ENCODE results near the gene XPNPEP1.

XPNPEP1 gene

DNA sequence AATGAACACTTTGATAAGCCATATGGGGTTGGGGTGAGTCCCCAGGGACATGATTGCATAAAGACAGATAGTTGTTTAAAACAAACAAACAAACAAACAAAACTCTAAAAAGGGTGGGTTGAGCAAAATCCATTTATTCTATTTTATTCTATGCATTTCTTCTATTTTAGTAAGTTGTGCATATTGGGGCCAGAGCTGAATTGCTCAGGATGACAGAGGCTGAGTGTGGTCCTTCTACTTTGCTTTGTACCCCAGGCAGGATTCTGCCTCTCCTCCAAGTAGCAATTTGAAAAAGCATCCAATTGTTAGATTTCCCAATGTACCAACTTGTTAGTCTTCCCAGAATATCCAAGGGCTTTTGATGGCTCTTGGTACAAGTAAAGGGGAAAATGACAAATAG is 29.2 kb upstream of the XPNPEP1 start:
- no peak overlapping the region for H3K4me3 ChIP-seq (ENCODE audit: low read depth, low read length)

DNA sequence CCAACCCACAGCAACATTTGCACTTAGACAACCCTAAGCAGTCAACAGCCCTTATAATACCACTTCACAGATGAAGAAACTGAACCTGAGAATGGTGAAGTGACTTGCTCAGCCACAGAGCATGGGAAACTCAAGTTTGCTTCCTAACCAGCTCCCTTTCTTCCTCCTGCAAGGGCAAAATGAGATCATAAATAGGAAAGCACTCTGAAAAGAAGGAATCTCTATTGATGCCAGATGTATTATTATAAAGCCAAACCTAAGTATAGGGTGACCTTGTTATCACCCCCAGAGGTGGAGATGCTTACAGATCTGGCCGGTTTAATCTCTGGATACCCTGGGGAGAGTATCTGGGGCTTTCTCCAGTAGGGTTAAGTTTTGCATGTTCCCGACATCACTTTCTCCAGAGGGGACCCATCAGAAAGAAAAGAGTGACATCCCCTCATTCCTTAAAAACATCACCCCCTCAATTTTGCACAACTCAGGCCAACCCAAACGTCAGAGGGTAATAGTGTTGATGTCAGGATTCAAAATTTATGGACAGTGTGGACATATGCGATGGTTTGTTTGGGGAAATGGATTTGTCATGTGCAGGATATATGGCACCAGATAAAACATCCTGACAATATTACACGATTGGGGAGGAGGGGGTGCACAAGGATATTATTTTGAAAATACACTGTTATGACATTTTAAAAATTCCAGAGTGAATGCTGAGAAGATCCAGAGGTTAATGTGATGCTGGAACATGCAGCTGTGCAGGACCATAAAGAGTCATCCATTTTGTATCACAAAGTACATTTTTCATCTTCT is 24.0 kb upstream of the XPNPEP1 start:
- no peak overlapping the region for H3K4me3 ChIP-seq (ENCODE audit: low read depth, low read length)

DNA sequence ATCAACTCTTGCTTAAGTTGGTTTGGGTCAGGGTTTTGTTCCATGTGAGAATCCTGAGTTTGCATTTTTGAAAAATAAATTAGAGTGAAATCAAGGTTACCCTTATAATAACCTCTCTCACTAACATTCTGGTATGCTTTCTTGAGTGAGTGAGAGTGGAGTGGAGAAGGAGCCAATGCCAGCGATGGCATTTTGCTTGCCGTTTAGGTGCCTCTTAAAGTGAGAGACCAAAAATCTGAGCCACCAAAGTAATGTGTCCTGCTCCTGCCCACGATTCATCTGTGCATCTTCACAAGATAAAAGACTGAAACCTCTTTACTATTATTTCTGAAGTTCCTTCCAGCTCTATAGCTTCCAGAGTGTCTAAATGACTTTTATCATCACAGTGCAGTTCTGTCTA is 23.4 kb upstream of the XPNPEP1 start:
- H3K4me3 ChIP-seq (ENCODE audit: low read depth, low read length): no peak overlapping the region

DNA sequence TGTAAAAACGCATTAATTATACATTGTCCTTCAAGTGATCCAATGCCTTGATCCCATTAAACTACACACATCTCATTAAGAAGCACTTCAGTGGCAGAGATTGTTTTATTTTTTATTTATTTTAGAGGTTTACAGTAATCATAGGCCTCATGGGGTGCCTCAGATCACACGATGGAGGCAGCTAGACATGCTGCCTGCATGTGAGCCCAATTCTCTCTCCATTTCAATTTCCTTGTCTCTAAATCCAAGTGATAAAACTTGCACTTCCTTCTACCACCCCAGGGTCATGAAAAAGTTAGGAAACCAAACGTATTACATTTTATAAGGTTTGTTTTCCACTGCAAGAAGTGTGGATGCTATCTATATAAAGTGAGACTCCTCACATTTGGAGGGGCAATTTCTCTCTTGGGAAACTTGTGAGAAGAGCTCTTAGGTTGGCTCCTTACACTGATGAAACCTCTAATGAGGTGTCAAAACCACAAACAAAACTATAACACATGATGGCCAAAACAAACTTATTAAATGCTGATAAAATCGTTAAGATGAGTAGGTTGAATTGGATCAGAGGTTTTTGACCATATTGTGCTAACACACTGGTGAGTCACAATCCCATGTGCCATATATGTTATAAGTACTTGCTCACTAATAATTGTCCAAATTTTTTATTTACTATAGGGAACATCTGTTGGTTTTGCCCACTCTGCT is 22.3 kb upstream of the XPNPEP1 start:
- no peak overlapping the region for H3K4me3 ChIP-seq (ENCODE audit: low read depth, low read length)

GRCh38 chr10:109944613-109945012 is 21.3 kb upstream of the XPNPEP1 start:
- no peak overlapping the region for H3K4me3 ChIP-seq (ENCODE audit: low read depth, low read length)

- no peak overlapping the region for H3K4me3 ChIP-seq (ENCODE audit: low read depth, low read length)
Measured at GRCh38 chr10:109941236-109941862, 18.0 kb upstream of the XPNPEP1 start.

DNA sequence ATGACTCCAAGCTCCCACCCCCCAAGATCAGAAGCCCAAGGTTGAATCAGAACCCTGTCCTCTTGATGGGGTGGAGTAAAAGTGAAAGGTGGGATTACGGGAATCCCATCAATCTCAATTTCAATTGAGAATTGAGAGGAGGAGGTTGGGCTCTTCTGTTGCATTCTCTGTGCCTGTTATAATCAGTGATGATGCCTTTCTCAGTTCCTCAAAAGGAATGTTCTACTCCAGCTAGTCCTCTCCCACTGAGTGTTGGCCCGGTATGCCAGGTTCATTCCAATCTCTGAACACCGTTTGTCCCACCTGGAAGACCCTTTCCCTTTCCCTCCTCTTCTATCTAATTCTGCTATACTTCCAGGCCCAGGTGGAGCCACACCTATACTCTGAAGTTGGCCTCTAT is 17.2 kb upstream of the XPNPEP1 start:
- no peak overlapping the region for H3K4me3 ChIP-seq (ENCODE audit: low read depth, low read length)

DNA sequence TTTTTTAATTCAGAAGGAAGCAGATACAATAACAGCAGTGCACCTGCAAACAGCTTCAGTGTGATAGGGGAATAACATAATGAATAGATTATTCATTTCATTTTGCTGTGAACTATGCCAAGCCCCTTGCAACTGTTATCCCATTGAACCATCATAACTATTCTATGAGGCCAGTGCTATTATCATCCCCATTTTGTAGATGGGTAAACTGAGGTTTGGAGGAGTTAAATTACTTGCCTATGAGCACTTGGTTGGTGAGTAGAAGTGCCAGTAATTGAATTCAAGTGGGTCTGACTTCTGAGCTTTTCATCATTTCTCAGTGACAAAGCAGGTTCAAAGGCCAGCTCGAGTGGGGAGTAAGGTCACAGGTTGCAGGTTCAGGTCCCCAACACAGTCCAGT is 16.8 kb upstream of the XPNPEP1 start:
- H3K4me3 ChIP-seq (ENCODE audit: low read depth, low read length): no peak overlapping the region

- no peak overlapping the region for H3K4me3 ChIP-seq (ENCODE audit: low read depth, low read length)
Measured at GRCh38 chr10:109939315-109939961, 16.1 kb upstream of the XPNPEP1 start.

DNA sequence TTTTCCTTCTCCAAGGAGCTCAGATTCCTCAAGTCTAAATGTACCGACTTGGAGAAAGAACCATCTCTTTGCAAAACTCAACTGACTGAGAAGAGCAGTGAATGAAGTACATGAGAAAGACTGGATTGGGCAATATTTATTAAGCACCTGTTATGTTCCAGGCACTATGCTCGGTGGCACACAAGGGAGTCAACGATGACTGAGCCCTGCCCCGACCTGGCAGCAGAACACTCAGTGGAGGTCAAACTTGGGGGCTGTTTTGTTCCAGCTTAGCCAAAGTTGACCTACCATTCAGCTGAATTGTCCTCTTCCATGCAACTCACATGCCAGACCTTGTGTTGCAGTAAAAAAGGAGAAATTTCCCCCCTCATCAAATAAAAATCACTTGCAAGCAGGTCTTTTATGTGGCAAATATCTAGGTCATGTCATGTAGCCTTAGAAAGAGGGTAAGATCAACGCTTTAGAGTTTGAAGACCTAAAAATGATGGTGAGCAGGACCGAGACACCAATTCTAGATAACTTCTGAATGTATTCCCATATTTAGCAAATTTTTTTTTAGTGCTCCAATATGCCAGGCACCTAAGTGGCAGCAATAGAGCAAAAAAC is 14.3 kb upstream of the XPNPEP1 start:
- no peak overlapping the region for H3K4me3 ChIP-seq (ENCODE audit: low read depth, low read length)

- H3K4me3 ChIP-seq (ENCODE audit: low read depth, low read length): no peak overlapping the region
Measured at GRCh38 chr10:109934958-109935793, 11.9 kb upstream of the XPNPEP1 start.

DNA sequence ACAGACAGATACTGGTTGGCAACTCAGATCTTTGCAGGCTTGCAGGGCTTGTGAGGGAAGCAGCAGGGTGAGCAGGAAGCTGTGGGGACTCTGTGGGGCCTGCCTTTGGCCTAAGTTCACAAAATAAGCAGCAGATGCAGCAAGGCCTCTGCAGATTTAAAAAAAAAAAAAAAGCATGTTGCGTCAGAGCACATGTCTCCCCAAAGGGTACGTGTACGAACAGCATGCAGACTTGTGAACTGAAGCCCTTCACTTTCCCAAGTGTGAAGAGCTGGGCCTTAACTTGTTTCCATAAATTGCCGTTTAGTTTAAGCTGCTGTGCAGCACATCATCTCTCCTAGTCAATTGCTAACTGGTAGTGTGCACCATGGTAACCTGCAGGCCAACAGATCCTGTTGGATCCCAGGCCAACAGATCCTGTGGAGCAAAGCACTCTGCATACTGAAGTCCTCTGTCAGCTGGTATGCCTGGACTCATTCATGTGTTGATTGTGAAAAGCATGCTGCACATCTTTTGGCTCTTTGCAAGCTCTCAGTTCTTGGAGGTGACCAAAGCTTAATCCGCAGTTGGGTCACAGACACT is 10.8 kb upstream of the XPNPEP1 start:
- no peak overlapping the region for H3K4me3 ChIP-seq (ENCODE audit: low read depth, low read length)

- H3K4me3 ChIP-seq (ENCODE audit: low read depth, low read length): no peak overlapping the region
Measured at GRCh38 chr10:109932968-109933367, 9.7 kb upstream of the XPNPEP1 start.

DNA sequence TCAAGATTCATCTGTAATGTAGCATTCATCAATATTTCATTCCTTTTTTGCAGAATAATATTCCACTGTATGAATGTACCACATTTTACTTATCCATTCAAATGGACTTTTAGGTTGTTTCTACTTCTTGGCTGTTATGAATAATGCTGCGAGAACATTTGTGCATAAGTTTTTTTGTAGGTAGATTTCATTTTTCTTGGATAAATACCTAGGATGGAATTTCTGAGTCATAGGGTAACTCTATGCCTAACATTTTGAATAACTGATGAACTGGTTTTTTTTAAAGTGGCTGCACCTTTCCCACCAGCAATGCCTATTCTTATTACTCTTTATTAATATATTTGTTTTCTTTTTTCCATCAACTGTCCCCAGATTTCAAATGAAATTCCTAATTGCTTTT is 9.1 kb upstream of the XPNPEP1 start:
- no peak overlapping the region for H3K4me3 ChIP-seq (ENCODE audit: low read depth, low read length)

GRCh38 chr10:109931163-109931562 is 7.9 kb upstream of the XPNPEP1 start:
- no peak overlapping the region for H3K4me3 ChIP-seq (ENCODE audit: low read depth, low read length)

- H3K4me3 ChIP-seq (ENCODE audit: low read depth, low read length): no peak overlapping the region
Measured at GRCh38 chr10:109929501-109930219, 6.3 kb upstream of the XPNPEP1 start.

DNA sequence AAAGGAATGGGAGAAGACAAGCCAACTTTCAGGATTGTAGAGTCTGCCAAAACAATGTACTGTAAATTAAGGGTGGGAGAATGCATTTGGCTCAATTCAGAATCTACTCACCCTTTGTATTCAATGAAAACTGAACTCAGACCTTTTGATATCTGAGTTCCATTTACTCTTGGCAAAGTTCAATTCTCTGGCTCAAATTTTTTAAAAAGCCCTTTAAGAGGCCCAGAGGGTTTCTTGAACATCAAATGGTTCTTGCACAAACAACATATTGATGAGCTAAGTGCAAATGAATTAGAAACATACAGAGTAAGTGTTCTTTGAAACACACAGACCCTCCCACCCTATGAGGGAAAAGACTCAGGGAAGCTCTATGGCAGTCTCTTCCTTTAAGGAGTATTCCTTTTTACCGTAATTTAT is 5.2 kb upstream of the XPNPEP1 start:
- no peak overlapping the region for H3K4me3 ChIP-seq (ENCODE audit: low read depth, low read length)

DNA sequence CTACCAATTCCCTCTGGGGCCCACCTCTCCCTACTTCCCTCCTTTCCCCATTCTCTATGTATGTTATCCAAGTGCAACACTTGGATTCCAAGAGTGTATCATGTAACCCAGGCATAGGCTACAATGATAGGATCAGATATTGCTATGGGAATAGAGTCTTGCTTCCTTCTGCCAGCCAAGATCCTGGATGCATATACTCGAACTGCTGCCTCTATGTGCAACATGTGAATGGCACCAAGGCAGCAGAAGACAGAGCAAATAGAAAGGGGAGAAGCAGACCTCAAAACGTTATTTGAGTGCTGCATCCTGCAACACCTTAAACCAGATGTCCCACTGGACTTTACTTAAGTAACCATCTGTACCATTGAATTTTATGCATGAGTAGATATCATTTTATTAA is 3.5 kb upstream of the XPNPEP1 start:
- H3K4me3 ChIP-seq (ENCODE audit: low read depth, low read length): no peak overlapping the region

DNA sequence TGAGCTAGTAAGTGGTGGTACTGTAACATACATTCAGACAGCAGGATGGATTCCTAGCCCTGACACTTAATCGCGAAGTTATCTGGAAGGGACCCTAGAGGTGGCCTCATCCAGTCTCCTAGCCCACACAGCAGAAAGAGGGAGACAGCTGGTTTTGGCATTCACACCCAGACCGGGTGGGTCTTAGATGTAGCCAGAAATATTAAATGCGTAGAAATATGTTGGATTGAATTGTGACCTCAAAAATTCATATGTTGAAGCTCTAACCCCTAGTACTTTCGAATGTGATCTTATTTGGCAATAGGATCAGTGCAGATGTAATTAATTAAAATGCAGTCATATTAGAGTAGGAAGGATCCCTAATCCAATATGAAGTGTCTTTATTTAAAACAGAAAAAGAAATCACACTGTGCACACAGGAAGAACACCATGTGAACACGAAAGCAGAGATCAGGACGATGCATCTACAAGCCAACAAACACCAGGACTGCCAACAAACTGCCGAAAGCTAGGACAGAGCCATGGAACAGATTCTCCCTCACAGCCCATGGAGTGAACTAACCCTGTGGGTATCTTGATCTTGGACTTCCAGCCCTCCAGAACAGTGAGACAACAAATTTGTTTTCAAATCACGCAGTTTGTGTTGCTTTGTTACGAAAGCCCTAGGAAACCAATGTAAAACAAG is 2.9 kb upstream of the XPNPEP1 start:
- no peak overlapping the region for H3K4me3 ChIP-seq (ENCODE audit: low read depth, low read length)

Measured in iPS-11a (cell line).